B cell (primary cell): ENCODE measurements around the gene TYW5. TPM values are rescaled to one million over a fixed set of nuclear protein-coding genes. Genes with fewer than 3 reads are reported as not detected.

Experiments used
- ATAC-seq: fragments of 200-7000 bp; cut with Tn5 transposase; one replicate; pipeline ENCODE4 v1.10.0; 2021; ENCODE audit warnings: low read depth, mild to moderate bottlenecking, moderate number of reproducible peaks, moderate library complexity
- CTCF ChIA-PET: fragments of 350-600 bp; sonication (Branson Sonifier 250); formaldehyde crosslinking; loops from one replicate; lab custom pipeline; 2021; ENCODE audit warnings: antibody characterized with exemption, inconsistent platforms; lab: Charles Lee
- POLR2A ChIA-PET: fragments of 350-600 bp; sonication (Branson Sonifier 250); formaldehyde crosslinking; loops from one replicate; lab custom pipeline; 2021; ENCODE audit warnings: antibody characterized with exemption; lab: Charles Lee
- DNase-seq: peaks from one replicate; pipeline ENCODE4 v3.0.0; 2013
- H2AFZ ChIP-seq: 2 replicates; pipeline ENCODE4 v1.6.1; 2012; ENCODE audit warnings: mild to moderate bottlenecking, low read depth, low read length; ENCODE audit not compliant: insufficient read depth, poor library complexity, severe bottlenecking
- H3K27ac ChIP-seq, 2 donors: 1 replicate in 1 of 2; 2 replicates in 1 of 2; pipeline ENCODE4 v1.5.1; 2012 to 2013; ENCODE audit warnings: low read length in 2 of 2, mild to moderate bottlenecking in 2 of 2, moderate library complexity in 1 of 2
- H3K27me3 ChIP-seq, 4 experiments: fragments of 200-600 bp in 1 of 4; sonication (generic) in 1 of 4; replicated peaks in 1 of 4; 1 replicate in 2 of 4; 2 replicates in 2 of 4; pipeline versions ENCODE4 v1.6.1 to v1.7.0; 2013 to 2016; ENCODE audit warnings: low read length in 3 of 4, mild to moderate bottlenecking in 2 of 4, mixed read lengths in 1 of 4, moderate library complexity in 1 of 4; ENCODE audit not compliant: insufficient read depth in 4 of 4, control insufficient read depth in 3 of 4; ENCODE audit errors: control extremely low read depth in 1 of 4
- H3K36me3 ChIP-seq, 2 experiments: replicated peaks in 1 of 2; 1 replicate in 1 of 2; 2 replicates in 1 of 2; pipeline versions ENCODE4 v1.6.1 to v1.7.1; 2013; ENCODE audit warnings: low read length in 1 of 2; ENCODE audit not compliant: insufficient read depth in 2 of 2, control insufficient read depth in 1 of 2; ENCODE audit errors: control extremely low read depth in 1 of 2, extremely low read depth in 1 of 2
- H3K4me1 ChIP-seq, 2 donors: fragments of 200-600 bp in 1 of 2; sonication (generic) in 1 of 2; 1 replicate in 1 of 2; 2 replicates in 1 of 2; pipeline versions ENCODE4 v1.5.1 to v1.6.1; 2013 to 2017; ENCODE audit warnings: low read length in 2 of 2; ENCODE audit not compliant: control insufficient read depth in 2 of 2, insufficient read depth in 2 of 2
- H3K4me2 ChIP-seq: replicated peaks from 2 replicates; pipeline ENCODE3; 2012; ENCODE audit warnings: mild to moderate bottlenecking, low read depth, low read length; ENCODE audit not compliant: poor library complexity, severe bottlenecking
- H3K4me3 ChIP-seq, 5 experiments: fragments of 200-600 bp in 1 of 5; sonication (generic) in 1 of 5; 1 replicate in 3 of 5; 2 replicates in 2 of 5; pipeline versions ENCODE4 v1.5.1 to v1.7.0; 2011 to 2016; ENCODE audit warnings: low read length in 4 of 5, mild to moderate bottlenecking in 4 of 5, low read depth in 2 of 5, control low read depth in 1 of 5, moderate library complexity in 1 of 5; ENCODE audit not compliant: insufficient read depth in 1 of 5; ENCODE audit errors: control extremely low read depth in 1 of 5, extremely low read depth in 1 of 5
- H3K79me2 ChIP-seq: fragments of 200-600 bp; sonication (generic); one replicate; pipeline ENCODE4 v1.6.0; 2016; ENCODE audit warnings: low read length; ENCODE audit not compliant: control insufficient read depth, insufficient read depth
- H3K9ac ChIP-seq: fragments of 200-600 bp; sonication (generic); 2 replicates; pipeline ENCODE4 v1.6.1; 2017; ENCODE audit warnings: mild to moderate bottlenecking, low read length, moderate library complexity
- H3K9me3 ChIP-seq, 3 donors: one replicate each; pipeline versions ENCODE4 v1.6.1 to v1.7.1; 2013; ENCODE audit warnings: low read length in 2 of 3; ENCODE audit not compliant: control insufficient read depth in 2 of 3, insufficient read depth in 1 of 3; ENCODE audit errors: control extremely low read depth in 1 of 3
- H4K20me1 ChIP-seq: 2 replicates; pipeline ENCODE4 v1.6.0; 2012; ENCODE audit warnings: mild to moderate bottlenecking, low read length; ENCODE audit not compliant: insufficient read depth, control insufficient read depth, poor library complexity, severe bottlenecking
- H3K27ac Mint-ChIP-seq: one replicate; pipeline ENCODE4 v1.8.0; 2021; ENCODE audit warnings: mixed read lengths
- H3K27me3 Mint-ChIP-seq: one replicate; pipeline ENCODE4 v1.8.0; 2021; ENCODE audit warnings: mixed read lengths
- H3K4me1 Mint-ChIP-seq: one replicate; pipeline ENCODE4 v1.8.0; 2021; ENCODE audit warnings: mixed read lengths
- H3K4me3 Mint-ChIP-seq: one replicate; pipeline ENCODE4 v1.8.0; 2021; ENCODE audit warnings: mixed read lengths
- H3K9me3 Mint-ChIP-seq: one replicate; pipeline ENCODE4 v1.8.0; 2022; ENCODE audit warnings: mixed read lengths; ENCODE audit not compliant: insufficient read depth
- EZH2 ChIP-seq: IDR thresholded peaks from 2 replicates; pipeline ENCODE4 v1.6.1; 2012; ENCODE audit warnings: borderline replicate concordance, low read depth, mild to moderate bottlenecking, moderate library complexity, low read length; ENCODE audit not compliant: insufficient read depth, poor library complexity, severe bottlenecking
- WGBS: methylation state at CpG from one replicate; pipeline ENCODE4 v1.1.5; 2013; ENCODE audit warnings: missing lambda C conversion rate; ENCODE audit not compliant: insufficient coverage; 5-methylcytosine and 5-hydroxymethylcytosine counted together
- intact Hi-C: fragments of 100-400 bp; cut with micrococcal nuclease; formaldehyde crosslinking; loops from one replicate; pipeline ENCODE4 v1.10.0; 2022
- polyA plus RNA-seq: library from polyadenylated mRNA; depleted of rRNA; stranded (reverse); fragments of >200 nt; gene quantifications from 2 replicates; pipeline ENCODE4 v1.2.3, GENCODE V29; 2012
- total RNA-seq, 2 donors: library from RNA; stranded (reverse); fragments of 120-200 nt in 1 of 2; gene quantifications; 1 replicate in 1 of 2; 2 replicates in 1 of 2; pipeline versions ENCODE4 v1.2.3 to v1.2.4, GENCODE V29; 2013 to 2022
- TF ChIP-seq, protein P1 (sequence below): fragments of 200-600 bp; IDR thresholded peaks from one replicate; pipeline ENCODE4 v1.8.0; 2022; ENCODE audit warnings: antibody characterized with exemption, mild to moderate bottlenecking

The TYW5 gene
- total and polyA plus RNA-seq, 2 donors (not counting 1 experiment from before 2014, with no cell fraction given), result 4.5 to 15.0 TPM

DNA sequence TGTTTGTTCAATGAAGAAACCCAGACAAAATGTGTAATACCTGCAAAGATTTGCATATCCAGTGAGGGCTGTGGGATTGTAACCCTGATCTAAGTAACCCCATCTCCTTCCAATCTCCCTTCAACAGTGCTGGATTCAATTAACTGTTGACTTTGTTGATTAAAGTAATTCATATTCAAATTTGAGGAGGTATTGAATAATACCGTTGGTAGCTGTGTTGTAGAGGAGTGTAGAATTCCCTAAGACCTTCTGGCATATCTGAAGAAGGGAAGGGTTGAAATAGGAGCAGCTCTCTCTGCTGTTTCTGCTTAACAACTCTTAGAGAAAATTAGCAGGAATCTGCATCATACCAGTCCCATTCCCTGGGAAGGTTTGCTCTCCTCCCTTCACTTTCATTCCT is 28.2 kb upstream of the TYW5 start:
- TF ChIP-seq EZH2, result no peak
- TF ChIP-seq, protein P1, sequence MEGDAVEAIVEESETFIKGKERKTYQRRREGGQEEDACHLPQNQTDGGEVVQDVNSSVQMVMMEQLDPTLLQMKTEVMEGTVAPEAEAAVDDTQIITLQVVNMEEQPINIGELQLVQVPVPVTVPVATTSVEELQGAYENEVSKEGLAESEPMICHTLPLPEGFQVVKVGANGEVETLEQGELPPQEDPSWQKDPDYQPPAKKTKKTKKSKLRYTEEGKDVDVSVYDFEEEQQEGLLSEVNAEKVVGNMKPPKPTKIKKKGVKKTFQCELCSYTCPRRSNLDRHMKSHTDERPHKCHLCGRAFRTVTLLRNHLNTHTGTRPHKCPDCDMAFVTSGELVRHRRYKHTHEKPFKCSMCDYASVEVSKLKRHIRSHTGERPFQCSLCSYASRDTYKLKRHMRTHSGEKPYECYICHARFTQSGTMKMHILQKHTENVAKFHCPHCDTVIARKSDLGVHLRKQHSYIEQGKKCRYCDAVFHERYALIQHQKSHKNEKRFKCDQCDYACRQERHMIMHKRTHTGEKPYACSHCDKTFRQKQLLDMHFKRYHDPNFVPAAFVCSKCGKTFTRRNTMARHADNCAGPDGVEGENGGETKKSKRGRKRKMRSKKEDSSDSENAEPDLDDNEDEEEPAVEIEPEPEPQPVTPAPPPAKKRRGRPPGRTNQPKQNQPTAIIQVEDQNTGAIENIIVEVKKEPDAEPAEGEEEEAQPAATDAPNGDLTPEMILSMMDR, result no peak
- H3K4me3 ChIP-seq, result no peak overlapping the region
- no peak overlapping the region for H3K27ac ChIP-seq
- H3K27ac Mint-ChIP-seq, result no peak overlapping the region
- peaks cover 2% of the 10 kb centered on the region for H3K4me1 Mint-ChIP-seq
- no peaks in the 10 kb centered on the region for H3K79me2 ChIP-seq
- no peak overlapping the region for H3K4me3 Mint-ChIP-seq
- H2AFZ ChIP-seq, result no peak overlapping the region
- no peaks in the 10 kb centered on the region for H4K20me1 ChIP-seq
- intact Hi-C loops, result loop anchor here (5.0 kb wide), 1 partner anchor 719 kb away; no protein-coding TSS in a partner anchor
- no peak overlapping the region for H3K4me2 ChIP-seq
- ATAC-seq (no peak), DNase-seq (no peak)
- H3K9me3 Mint-ChIP-seq, result peaks cover 2% of the 10 kb centered on the region
- no peaks in the 10 kb centered on the region for H3K36me3 ChIP-seq
- no CpG with 5 or more reads among the region's 1 CpG for WGBS
- no peaks in the 10 kb centered on the region for H3K4me1 ChIP-seq
- no peaks in the 10 kb centered on the region for H3K27me3 Mint-ChIP-seq
- H3K9ac ChIP-seq, result no peak overlapping the region
- ChIA-PET CTCF (interaction anchor here (1.4 kb wide), 1 partner anchor 498 kb away, joined by 3 read pairs; no protein-coding TSS in a partner anchor), POLR2A (no interaction called here)
- peaks cover 0 to 2% (median 0%) of the 10 kb centered on the region in 4 experiments for H3K27me3 ChIP-seq
- H3K9me3 ChIP-seq, result peaks cover 0 to 4% (median 0%) of the 10 kb centered on the region in 3 donors

DNA sequence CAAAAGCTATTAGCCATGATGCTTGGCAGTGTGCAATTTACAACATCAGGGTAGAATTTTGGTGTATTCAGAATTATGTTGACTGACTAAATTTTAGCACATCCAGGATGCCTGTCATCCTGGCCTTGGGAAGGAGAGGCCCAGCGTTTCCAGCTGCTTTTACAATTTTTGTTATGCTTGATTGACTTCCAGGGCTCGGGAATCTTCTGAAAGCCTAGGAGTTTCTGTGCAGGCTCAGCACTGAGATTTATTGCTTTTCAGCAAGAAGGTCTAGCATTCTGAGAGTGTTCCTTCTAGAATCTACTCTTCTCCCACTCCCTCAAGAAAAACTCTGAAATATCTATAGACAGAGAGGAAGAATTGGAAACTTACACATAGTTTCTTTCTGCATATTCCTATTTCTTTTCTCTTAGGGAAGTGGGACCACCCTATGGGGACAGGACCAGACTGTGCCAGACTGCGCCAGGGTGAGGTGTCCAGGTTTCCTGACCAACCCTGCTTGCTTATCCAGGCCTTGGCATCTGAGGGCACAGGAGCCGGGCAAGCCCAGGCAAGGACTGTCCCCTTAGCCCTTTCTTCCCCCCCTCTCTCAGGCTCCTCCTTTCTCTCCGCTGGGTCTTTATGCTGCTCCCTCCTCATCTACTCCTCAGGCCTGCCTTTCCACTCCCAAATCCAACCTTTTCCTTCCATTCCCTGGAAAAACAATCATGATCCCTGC is 27.0 kb upstream of the TYW5 start:
- Mint-ChIP-seq H3K9me3 (peaks cover 2% of the 10 kb centered on the region), H3K4me1 (peaks cover 2% of the 10 kb centered on the region), H3K27ac (no peak overlapping the region), H3K27me3 (no peaks in the 10 kb centered on the region), H3K4me3 (no peak overlapping the region)
- Histone ChIP-seq H3K4me2 (no peak overlapping the region), H2AFZ (no peak overlapping the region), H3K9me3 (peaks cover 0 to 4% (median 0%) of the 10 kb centered on the region in 3 donors), H3K9ac (no peak overlapping the region), H3K4me1 (no peaks in the 10 kb centered on the region), H3K4me3 (no peak overlapping the region), H3K36me3 (no peaks in the 10 kb centered on the region), H3K79me2 (no peaks in the 10 kb centered on the region), H3K27ac (no peak overlapping the region), H4K20me1 (no peaks in the 10 kb centered on the region), H3K27me3 (peaks cover 0 to 2% (median 0%) of the 10 kb centered on the region in 4 experiments)
- intact Hi-C loops, result loop anchor here (5.0 kb wide), 1 partner anchor 720 kb away; no protein-coding TSS in a partner anchor
- POLR2A ChIA-PET, result no interaction called here
- ATAC-seq, result no peak
- DNase-seq, result no peak
- CTCF ChIA-PET, result no interaction called here
- WGBS, result 93% methylated on average over 4 of the region's 5 CpGs
- TF ChIP-seq, protein P1, result no peak
- TF ChIP-seq EZH2, result no peak
